GM12873 (cell line): ENCODE measurements around the gene PPA1.

Experiments used
- TF ChIP-seq, protein P1 (sequence below): IDR thresholded peaks from 2 replicates; pipeline ENCODE4 v1.5.1; 2012; ENCODE audit warnings: low read depth, mild to moderate bottlenecking, moderate library complexity, low read length, control low read depth; ENCODE audit not compliant: insufficient read depth; ENCODE audit errors: missing control alignments

PPA1 gene

DNA sequence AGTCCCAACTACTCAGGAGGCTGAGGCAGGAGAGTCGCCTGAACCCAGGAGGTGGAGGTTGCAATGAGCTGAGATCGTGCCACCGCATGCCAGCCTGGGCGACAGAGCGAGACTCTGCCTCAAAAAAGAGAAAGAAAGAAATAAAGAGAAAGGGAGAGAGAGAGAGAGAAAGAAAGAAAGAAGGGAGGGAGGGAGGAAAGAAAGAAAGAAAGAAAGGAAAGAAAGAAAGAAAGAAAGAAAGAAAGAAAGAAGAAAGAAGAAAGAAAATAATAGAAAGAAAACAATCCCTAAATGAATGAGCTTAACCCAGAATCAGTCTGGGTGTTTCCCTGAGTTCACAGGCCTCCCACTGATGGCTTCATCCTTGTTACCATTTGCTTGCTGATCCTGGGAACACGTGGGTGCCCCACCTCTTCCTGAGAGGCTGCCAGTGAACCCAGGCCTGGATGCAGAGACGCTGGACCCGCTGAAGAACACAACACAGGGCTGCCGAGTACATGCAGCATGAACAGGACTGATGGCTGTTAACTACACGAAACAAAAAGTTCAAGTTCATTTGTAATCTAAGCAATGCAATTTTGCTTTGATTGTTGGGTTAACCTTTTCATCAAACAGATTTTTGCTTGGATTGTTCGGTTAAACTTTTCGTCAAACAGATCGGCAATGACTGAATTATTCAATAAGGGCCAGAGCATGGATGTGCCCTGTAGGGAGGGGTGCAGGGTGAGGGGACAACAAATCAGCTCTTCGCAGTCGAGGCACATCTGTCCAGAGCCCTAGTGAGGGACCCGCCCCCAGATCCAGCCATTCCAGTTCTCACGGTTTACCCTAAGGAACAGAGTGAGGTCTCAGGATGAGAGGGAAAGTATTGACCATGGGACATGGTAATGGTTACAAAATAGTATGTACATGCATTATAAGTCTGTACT, 39.0 kb upstream of the PPA1 start:
- TF ChIP-seq, protein P1, sequence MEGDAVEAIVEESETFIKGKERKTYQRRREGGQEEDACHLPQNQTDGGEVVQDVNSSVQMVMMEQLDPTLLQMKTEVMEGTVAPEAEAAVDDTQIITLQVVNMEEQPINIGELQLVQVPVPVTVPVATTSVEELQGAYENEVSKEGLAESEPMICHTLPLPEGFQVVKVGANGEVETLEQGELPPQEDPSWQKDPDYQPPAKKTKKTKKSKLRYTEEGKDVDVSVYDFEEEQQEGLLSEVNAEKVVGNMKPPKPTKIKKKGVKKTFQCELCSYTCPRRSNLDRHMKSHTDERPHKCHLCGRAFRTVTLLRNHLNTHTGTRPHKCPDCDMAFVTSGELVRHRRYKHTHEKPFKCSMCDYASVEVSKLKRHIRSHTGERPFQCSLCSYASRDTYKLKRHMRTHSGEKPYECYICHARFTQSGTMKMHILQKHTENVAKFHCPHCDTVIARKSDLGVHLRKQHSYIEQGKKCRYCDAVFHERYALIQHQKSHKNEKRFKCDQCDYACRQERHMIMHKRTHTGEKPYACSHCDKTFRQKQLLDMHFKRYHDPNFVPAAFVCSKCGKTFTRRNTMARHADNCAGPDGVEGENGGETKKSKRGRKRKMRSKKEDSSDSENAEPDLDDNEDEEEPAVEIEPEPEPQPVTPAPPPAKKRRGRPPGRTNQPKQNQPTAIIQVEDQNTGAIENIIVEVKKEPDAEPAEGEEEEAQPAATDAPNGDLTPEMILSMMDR = no peak

DNA sequence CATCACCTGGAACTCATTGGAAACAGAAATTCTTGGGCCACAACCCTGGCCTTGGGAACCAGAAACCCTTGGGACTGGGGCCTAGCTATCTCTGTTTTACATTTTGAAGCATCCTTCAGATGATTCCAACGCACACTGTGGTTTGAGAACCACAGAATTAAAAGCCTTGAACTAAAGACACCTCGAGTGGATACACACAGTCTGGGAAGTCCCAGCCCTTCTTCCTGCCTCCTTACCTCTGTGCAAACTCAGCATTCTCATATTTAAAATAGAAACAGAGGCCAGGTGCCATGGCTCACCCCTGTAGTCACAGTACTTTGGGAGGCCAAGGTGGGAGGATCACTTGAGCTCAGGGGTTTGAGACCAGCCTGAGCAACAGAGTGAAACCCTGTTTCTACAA, 37.7 kb upstream of the PPA1 start:
- TF ChIP-seq, protein P1 = no peak

DNA sequence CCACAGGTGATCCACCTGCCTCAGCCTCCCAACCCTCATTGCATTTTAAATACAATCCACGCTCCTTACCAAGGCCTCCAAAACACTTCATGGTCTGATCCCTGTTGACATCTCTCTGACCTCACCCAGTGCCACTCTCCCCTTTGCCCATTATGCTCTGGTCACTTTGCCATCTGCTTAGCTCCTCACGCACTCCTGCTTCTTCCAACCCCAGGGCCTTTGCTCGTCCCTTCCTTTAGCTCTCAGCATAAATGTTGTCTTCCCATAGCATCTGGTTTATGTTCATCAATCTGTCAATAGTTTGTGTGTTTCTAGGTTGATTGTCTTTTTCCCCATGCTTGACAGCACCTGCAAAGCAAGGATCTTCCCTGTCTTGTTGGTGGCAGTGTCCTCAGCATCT, 36.5 kb upstream of the PPA1 start:
- TF ChIP-seq, protein P1 = no peak

DNA sequence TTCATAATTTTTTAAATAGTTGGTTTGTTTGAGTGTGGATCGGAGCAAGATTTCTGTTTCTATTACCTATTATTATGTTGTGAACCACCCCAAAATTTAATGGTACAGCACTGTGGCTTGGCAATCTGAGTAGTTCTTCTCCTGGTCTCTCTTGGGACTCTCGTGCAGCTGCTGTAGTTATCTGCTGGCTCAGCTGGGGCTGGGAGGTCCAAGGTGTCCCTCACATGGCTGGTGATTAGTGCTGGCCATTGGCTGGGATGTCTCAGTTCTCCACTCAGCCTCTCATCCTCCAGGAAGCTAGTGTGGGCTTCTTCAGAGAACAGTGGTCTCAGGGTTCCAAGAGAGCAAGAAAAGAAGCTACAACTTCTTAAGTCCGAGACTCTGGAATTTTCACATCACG, 35.1 kb upstream of the PPA1 start:
- TF ChIP-seq, protein P1 = no peak

DNA sequence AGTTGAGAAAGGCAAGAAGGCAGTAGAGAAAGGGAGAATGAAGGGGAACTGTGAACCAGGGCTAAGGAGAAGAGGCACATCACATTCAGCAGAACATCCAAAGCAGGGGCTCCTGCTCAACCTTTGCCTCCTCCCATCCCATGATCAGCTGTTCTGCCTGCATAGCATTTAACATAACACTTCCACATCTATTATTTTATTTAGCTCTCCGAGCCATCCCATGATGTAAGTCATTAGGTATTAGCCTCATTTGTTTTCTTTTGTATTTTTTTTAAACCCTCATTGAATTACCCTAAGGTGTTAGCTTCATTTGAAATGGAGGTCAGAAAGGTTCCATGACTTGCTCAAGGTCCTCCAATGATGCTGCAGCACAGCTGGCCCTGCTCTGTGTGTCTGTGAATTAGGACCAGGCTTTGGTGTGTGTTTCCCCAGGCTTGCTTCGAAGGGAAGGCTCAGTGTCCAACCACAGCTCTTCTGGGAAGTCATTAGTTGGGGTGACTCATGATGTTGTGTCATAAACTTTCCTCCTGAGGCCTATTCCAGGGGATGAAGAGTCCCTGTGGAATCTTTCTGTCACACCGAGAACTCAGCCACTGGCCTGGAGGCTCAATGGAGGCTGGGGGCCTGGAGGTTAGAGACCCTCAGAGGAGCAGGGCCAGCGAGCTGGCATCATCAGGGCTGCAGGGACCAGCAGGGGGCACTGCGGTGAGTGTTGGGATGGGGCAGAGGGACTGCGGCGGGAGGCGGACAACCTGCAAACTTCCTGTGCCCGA, 34.1 kb upstream of the PPA1 start:
- TF ChIP-seq, protein P1 = peak; percentile 57

DNA sequence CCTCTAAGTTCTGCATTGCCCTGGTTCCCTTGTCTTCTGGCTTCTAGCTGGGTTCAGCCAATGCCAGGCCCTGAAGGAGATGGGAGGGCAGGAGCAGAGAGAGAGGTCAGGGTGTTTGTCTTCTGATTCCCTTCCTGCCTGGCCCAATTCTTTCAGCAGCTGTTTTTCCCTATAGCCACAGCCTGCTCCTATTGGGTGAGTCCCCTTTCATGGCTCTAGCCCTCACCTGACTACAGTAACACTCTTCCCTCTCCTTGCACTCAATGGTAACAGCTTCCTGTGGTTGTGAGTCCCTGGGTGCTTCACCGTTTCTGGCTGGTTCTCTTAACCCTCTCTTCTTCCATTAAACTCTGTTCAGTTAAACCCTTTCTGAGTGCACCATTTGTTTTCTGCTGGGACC, 33.5 kb upstream of the PPA1 start:
- TF ChIP-seq, protein P1 = no peak

DNA sequence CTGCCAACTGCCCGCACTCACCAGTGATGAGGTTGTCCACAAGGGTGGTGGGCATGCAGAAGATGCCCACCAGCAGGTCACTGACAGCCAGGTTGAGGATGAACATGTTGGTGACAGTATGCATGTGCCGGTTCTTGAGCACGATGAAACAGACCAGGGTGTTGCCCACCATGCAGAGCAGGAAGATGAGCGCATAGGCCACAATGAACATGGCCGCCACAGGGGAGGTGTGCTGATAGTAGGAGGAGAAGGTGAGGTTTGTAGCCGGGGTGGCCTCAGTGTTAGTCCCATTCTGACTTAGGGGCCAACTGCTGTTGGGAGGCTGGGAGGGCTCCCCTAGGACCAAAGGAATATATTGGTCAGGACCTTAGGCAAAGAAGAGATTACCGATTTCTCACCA, 32.8 kb upstream of the PPA1 start:
- TF ChIP-seq, protein P1 = no peak
